GM12878 (cell line): ENCODE measurements around the gene ZIC2. TPM values are rescaled to one million over a fixed set of nuclear protein-coding genes. Genes with fewer than 3 reads are reported as not detected.

ENCODE experiments used
- ATF7 ChIP-seq: fragments of 450-650 bp; IDR thresholded peaks from 2 replicates; pipeline ENCODE4 v1.6.1; 2016; ENCODE audit warnings: low read depth, mild to moderate bottlenecking
- EP300 ChIP-seq, 2 experiments: fragments of 150-350 bp in 1 of 2; IDR thresholded peaks; 2 replicates each; pipeline ENCODE4 v1.6.1; 2011 to 2012; ENCODE audit warnings: low read depth in 2 of 2, low read length in 2 of 2, borderline replicate concordance in 1 of 2, improper control_type of control experiment in 1 of 2, inconsistent platforms in 1 of 2; ENCODE audit not compliant: control insufficient read depth in 1 of 2
- HDGF ChIP-seq: fragments of 450-650 bp; IDR thresholded peaks from 2 replicates; pipeline ENCODE4 v1.6.1; 2016; ENCODE audit warnings: antibody characterized with exemption
- JUNB ChIP-seq: IDR thresholded peaks from 2 replicates; pipeline ENCODE4 v1.6.1; 2016; ENCODE audit warnings: antibody characterized with exemption, mild to moderate bottlenecking
- KLF5 ChIP-seq: fragments of 450-650 bp; IDR thresholded peaks from 2 replicates; pipeline ENCODE4 v1.6.1; 2014; ENCODE audit warnings: mild to moderate bottlenecking; ENCODE audit not compliant: partially characterized antibody
- MTA2 ChIP-seq: fragments of 450-650 bp; IDR thresholded peaks from 2 replicates; pipeline ENCODE4 v1.6.1; 2016; ENCODE audit warnings: low read depth, mild to moderate bottlenecking, moderate library complexity
- NRF1 ChIP-seq: conservative IDR thresholded peaks from 2 replicates; pipeline ENCODE4 v1.6.1; 2011; ENCODE audit warnings: mild to moderate bottlenecking, low read depth, low read length, improper control_type of control experiment
- SMARCA5 ChIP-seq: fragments of 450-650 bp; IDR thresholded peaks from 2 replicates; pipeline ENCODE4 v1.6.1; 2017; ENCODE audit warnings: mild to moderate bottlenecking
- SREBF2 ChIP-seq: IDR thresholded peaks from 2 replicates; pipeline ENCODE4 v1.6.1; 2012; ENCODE audit warnings: mild to moderate bottlenecking, low read length
- WRNIP1 ChIP-seq: IDR thresholded peaks from 2 replicates; pipeline ENCODE4 v1.6.1; 2011; ENCODE audit warnings: low read depth, low read length, improper control_type of control experiment, borderline replicate concordance
- YY1 ChIP-seq: IDR thresholded peaks from 2 replicates; pipeline ENCODE4 v1.6.1; 2011; ENCODE audit warnings: low read depth, mild to moderate bottlenecking, low read length
- ZNF687 ChIP-seq: fragments of 450-650 bp; IDR thresholded peaks from 2 replicates; pipeline ENCODE4 v1.6.1; 2017; ENCODE audit warnings: mild to moderate bottlenecking, moderate library complexity
- polyA plus RNA-seq, 11 experiments: library from polyadenylated mRNA; depleted of rRNA in 4 of 11; unstranded in 6 of 11; stranded (reverse) in 5 of 11; fragments of >200 nt; fragmentation: Nextera tagmentation in 4 of 11; fragmentation: Illumina TruSeq in 1 of 11; extraction: Ambion mirVana in 4 of 11; extraction: Trizol in 1 of 11; gene quantifications; 1 replicate in 1 of 11; 2 replicates in 10 of 11; pipeline versions ENCODE4 v1.2.1 to v1.2.3, GENCODE V29; 2011 to 2016; ENCODE audit warnings: inconsistent platforms in 2 of 11, missing spikeins in 2 of 11, low read depth in 1 of 11
- total RNA-seq, 4 experiments: library from RNA; depleted of rRNA in 3 of 4; stranded (reverse); fragments of >200 nt in 3 of 4; fragmentation: Illumina TruSeq in 1 of 4; extraction: Trizol in 1 of 4; gene quantifications; 2 replicates each; pipeline versions ENCODE4 v1.2.1 to v1.2.3, GENCODE V29; 2013 to 2021

ZIC2 gene
- total and polyA plus RNA-seq, 10 of the 15 experiments (the other 5 are each of a cell fraction or from before 2014, with no cell fraction given) = 0.05 TPM; not detected in 8

- TF ChIP-seq ATF7 (no peak), SMARCA5 (no peak), NRF1 (no peak), KLF5 (no peak), ZNF687 (no peak), SREBF2 (no peak), HDGF (no peak), EP300 (IDR thresholded peaks at IDR 0.05; ENCODE audit: borderline replicate concordance in 1 of 2, control insufficient read depth in 1 of 2, low read depth in 2 of 2, low read length in 2 of 2) (no peak), JUNB (no peak), WRNIP1 (no peak), YY1 (no peak), MTA2 (no peak)
These were observed 6.5 kb upstream of the ZIC2 start (continued) for GRCh38 chr13:99974939-99975561.
